ENCODE results near the gene SYN1. TPM values are rescaled to one million over a fixed set of nuclear protein-coding genes. Genes with fewer than 3 reads are reported as not detected.
A peak's percentile ranks its signal among the peaks of the same experiment; 100 is the strongest.

SYN1 gene
- total RNA-seq, 1 donor from 2014 or later, result 4.4 TPM

GRCh38 chrX:47649271-47649670 is 29.6 kb upstream of the SYN1 start:
- Mint-ChIP-seq H3K4me3 (peak overlapping the region; percentile 83), H3K27ac (peak overlapping the region; percentile 72), H3K36me3 (peaks cover 6% of the 10 kb centered on the region), H3K4me1 (peaks cover 24% of the 10 kb centered on the region), H3K9me3 (peaks cover 21% of the 10 kb centered on the region), H3K27me3 (ENCODE audit: low read depth) (no peaks in the 10 kb centered on the region)
- no peak for TF ChIP-seq CTCF (IDR thresholded peaks at IDR 0.05; ENCODE audit: unreplicated experiment)
- DNase-seq (ENCODE audit: low spot score in 2 of 2, unreplicated experiment in 2 of 2), result no peak

GRCh38 chrX:47648376-47648775 is 28.7 kb upstream of the SYN1 start:
- Mint-ChIP-seq H3K36me3 (peaks cover 6% of the 10 kb centered on the region), H3K4me3 (peak overlapping the region; percentile 11), H3K4me1 (peaks cover 24% of the 10 kb centered on the region), H3K27ac (no peak overlapping the region), H3K27me3 (ENCODE audit: low read depth) (no peaks in the 10 kb centered on the region), H3K9me3 (peaks cover 17% of the 10 kb centered on the region)
- no peak for TF ChIP-seq CTCF (IDR thresholded peaks at IDR 0.05; ENCODE audit: unreplicated experiment)
- no peak for DNase-seq (ENCODE audit: low spot score in 2 of 2, unreplicated experiment in 2 of 2)

- Mint-ChIP-seq H3K4me3 (no peak overlapping the region), H3K4me1 (peaks cover 24% of the 10 kb centered on the region), H3K27me3 (ENCODE audit: low read depth) (no peaks in the 10 kb centered on the region), H3K9me3 (peaks cover 14% of the 10 kb centered on the region), H3K36me3 (peaks cover 5% of the 10 kb centered on the region), H3K27ac (no peak overlapping the region)
- no peak for DNase-seq (ENCODE audit: low spot score in 2 of 2, unreplicated experiment in 2 of 2)
- TF ChIP-seq CTCF (IDR thresholded peaks at IDR 0.05; ENCODE audit: unreplicated experiment), result no peak
Observed at GRCh38 chrX:47646636-47647035, 27.0 kb upstream of the SYN1 start.

GRCh38 chrX:47645530-47645929 is 25.9 kb upstream of the SYN1 start:
- H3K9me3 Mint-ChIP-seq, result peaks cover 15% of the 10 kb centered on the region
- TF ChIP-seq CTCF (IDR thresholded peaks at IDR 0.05; ENCODE audit: unreplicated experiment), result no peak
- peaks cover 16% of the 10 kb centered on the region for H3K36me3 Mint-ChIP-seq
- H3K4me1 Mint-ChIP-seq, result peaks cover 16% of the 10 kb centered on the region
- no peak for DNase-seq (ENCODE audit: low spot score in 2 of 2, unreplicated experiment in 2 of 2)
- H3K4me3 Mint-ChIP-seq, result no peak overlapping the region
- no peak overlapping the region for H3K27ac Mint-ChIP-seq
- H3K27me3 Mint-ChIP-seq (ENCODE audit: low read depth), result no peaks in the 10 kb centered on the region

- peak overlapping the region; percentile 11 for H3K27ac Mint-ChIP-seq
- H3K4me1 Mint-ChIP-seq, result peaks cover 16% of the 10 kb centered on the region
- no peak for DNase-seq (ENCODE audit: low spot score in 2 of 2, unreplicated experiment in 2 of 2)
- H3K36me3 Mint-ChIP-seq, result peaks cover 25% of the 10 kb centered on the region
- H3K4me3 Mint-ChIP-seq, result no peak overlapping the region
- peak; percentile 32 for TF ChIP-seq CTCF (IDR thresholded peaks at IDR 0.05; ENCODE audit: unreplicated experiment)
- no peaks in the 10 kb centered on the region for H3K27me3 Mint-ChIP-seq (ENCODE audit: low read depth)
- peaks cover 24% of the 10 kb centered on the region for H3K9me3 Mint-ChIP-seq
Observed at GRCh38 chrX:47644557-47645091, 25.0 kb upstream of the SYN1 start.

- Mint-ChIP-seq H3K36me3 (peaks cover 29% of the 10 kb centered on the region), H3K4me3 (no peak overlapping the region), H3K27ac (no peak overlapping the region), H3K9me3 (peaks cover 28% of the 10 kb centered on the region), H3K4me1 (peaks cover 10% of the 10 kb centered on the region), H3K27me3 (ENCODE audit: low read depth) (no peaks in the 10 kb centered on the region)
- TF ChIP-seq CTCF (IDR thresholded peaks at IDR 0.05; ENCODE audit: unreplicated experiment), result no peak
- no peak for DNase-seq (ENCODE audit: low spot score in 2 of 2, unreplicated experiment in 2 of 2)
Observed at GRCh38 chrX:47643926-47644325, 24.3 kb upstream of the SYN1 start.

Data from mesothelial cell of epicardium (in vitro differentiated cells).